Mesodermal cell (in vitro differentiated cells): Measurements from ENCODE around the gene OR5AP2.
"Not testable (repeated sequence)": the region's sequence is repeated elsewhere in the genome, so short reads cannot be mapped to it uniquely, and the experiment has no call there.

Source experiments
- H3K27ac ChIP-seq: 2 replicates; pipeline ENCODE4 v1.7.0; 2013; ENCODE audit warnings: mild to moderate bottlenecking, low read depth, low read length, moderate library complexity; ENCODE audit not compliant: severe bottlenecking
- H3K36me3 ChIP-seq: 2 replicates; pipeline ENCODE4 v1.7.1; 2013; ENCODE audit warnings: mild to moderate bottlenecking, low read length, moderate library complexity; ENCODE audit not compliant: control insufficient read depth, insufficient read depth
- H3K4me1 ChIP-seq: one replicate; pipeline ENCODE4 v1.7.1; 2013; ENCODE audit warnings: mild to moderate bottlenecking, low read length; ENCODE audit not compliant: insufficient read depth, control insufficient read depth, poor library complexity, severe bottlenecking
- H3K4me3 ChIP-seq: 2 replicates; pipeline ENCODE4 v1.7.0; 2013; ENCODE audit warnings: low read length, control low read depth, mild to moderate bottlenecking; ENCODE audit not compliant: insufficient read depth, poor library complexity, severe bottlenecking; ENCODE audit errors: extremely low read depth
- H3K9me3 ChIP-seq: 2 replicates; pipeline ENCODE4 v1.7.1; 2013; ENCODE audit warnings: mild to moderate bottlenecking, low read length, moderate library complexity; ENCODE audit not compliant: control insufficient read depth
- WGBS, 2 experiments: methylation state at CpG; one replicate each; pipeline ENCODE4 v1.1.5; 2013; ENCODE audit warnings: missing lambda C conversion rate in 2 of 2; ENCODE audit not compliant: insufficient coverage in 2 of 2; 5-methylcytosine and 5-hydroxymethylcytosine counted together

Gene OR5AP2

GRCh38 chr11:56611174-56611573 is 31.1 kb downstream of the OR5AP2 start:
- H3K9me3 ChIP-seq: no peaks in the 10 kb centered on the region
- no peaks in the 10 kb centered on the region for H3K4me1 ChIP-seq
- WGBS, 2 experiments: 80% methylated on average over 1 of the region's 1 CpG; no CpG with 5 or more reads in 1 of the 2 experiments
- no peaks in the 10 kb centered on the region for H3K36me3 ChIP-seq
- no peak overlapping the region for H3K4me3 ChIP-seq
- H3K27ac ChIP-seq: no peak overlapping the region

- WGBS, 2 experiments: 93 to 98% methylated on average over 8 to 9 of the region's 20 CpGs
- H3K9me3 ChIP-seq, H3K36me3 ChIP-seq, H3K27ac ChIP-seq, H3K4me1 ChIP-seq, H3K4me3 ChIP-seq: not testable (repeated sequence)
Measured at GRCh38 chr11:56592088-56592717, 50.0 kb downstream of the OR5AP2 start.
